HL-60 (cell line): ENCODE measurements around the gene ASB18.

ENCODE experiments used
- SPI1 ChIP-seq: IDR thresholded peaks from 2 replicates; pipeline ENCODE4 v1.6.1; 2012; ENCODE audit warnings: low read depth, mild to moderate bottlenecking, borderline replicate concordance
- TF ChIP-seq, protein P1 (sequence below): IDR thresholded peaks from one replicate; pipeline ENCODE4 v1.5.1; 2011; ENCODE audit warnings: low read length, control low read depth, inconsistent platforms; ENCODE audit not compliant: insufficient read depth

DNA sequence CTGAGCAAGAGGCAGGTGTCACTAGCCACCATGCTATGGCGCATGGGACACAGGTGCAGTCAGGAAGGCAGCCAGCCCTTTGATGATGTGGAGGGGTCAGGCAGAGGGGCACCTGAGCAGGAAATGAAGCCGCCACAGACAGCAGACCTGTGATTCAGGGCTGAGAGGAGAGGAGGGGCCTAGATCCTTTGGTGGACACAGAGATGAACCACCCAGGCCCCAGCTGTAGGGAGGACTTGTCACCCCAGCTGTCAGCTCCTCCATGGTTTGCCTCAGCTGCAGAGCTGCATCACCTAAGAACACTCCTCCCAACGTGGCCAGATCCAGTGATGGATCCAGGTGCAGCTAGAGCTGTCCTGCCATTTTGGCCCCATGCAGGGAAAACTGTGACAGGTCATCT, 11.6 kb downstream of the ASB18 start:
- no peak for TF ChIP-seq SPI1
- TF ChIP-seq, protein P1, sequence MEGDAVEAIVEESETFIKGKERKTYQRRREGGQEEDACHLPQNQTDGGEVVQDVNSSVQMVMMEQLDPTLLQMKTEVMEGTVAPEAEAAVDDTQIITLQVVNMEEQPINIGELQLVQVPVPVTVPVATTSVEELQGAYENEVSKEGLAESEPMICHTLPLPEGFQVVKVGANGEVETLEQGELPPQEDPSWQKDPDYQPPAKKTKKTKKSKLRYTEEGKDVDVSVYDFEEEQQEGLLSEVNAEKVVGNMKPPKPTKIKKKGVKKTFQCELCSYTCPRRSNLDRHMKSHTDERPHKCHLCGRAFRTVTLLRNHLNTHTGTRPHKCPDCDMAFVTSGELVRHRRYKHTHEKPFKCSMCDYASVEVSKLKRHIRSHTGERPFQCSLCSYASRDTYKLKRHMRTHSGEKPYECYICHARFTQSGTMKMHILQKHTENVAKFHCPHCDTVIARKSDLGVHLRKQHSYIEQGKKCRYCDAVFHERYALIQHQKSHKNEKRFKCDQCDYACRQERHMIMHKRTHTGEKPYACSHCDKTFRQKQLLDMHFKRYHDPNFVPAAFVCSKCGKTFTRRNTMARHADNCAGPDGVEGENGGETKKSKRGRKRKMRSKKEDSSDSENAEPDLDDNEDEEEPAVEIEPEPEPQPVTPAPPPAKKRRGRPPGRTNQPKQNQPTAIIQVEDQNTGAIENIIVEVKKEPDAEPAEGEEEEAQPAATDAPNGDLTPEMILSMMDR: no peak
